ENCODE measurements around the gene EXOSC5.
A peak's percentile ranks its signal among the peaks of the same experiment; 100 is the strongest.

Gene EXOSC5

DNA sequence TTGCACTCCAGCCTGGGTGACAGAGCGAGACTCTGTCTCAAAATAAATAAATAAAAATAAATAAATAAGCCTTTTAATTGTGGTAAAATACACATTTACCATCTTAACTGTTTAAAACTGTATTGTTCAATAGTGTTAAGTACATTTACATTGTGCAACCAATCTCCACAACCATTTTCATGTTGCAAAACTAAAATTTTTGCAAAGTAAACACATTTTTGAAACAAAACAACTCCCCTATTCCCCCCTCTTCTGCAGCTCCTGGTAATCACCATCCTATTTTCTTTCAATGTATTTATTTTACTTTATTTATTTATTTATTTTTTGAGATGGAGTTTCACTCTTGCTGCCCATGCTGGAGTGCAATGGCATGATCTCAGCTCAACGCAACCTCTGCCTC, 27.4 kb downstream of the EXOSC5 start:
- Histone ChIP-seq H3K4me1 (ENCODE audit: insufficient read depth, low read length, poor library complexity, severe bottlenecking) (peaks cover 4% of the 10 kb centered on the region), H3F3A (ENCODE audit: low read depth) (no peaks in the 10 kb centered on the region), H3K36me3 (ENCODE audit: insufficient read depth, low read length) (no peaks in the 10 kb centered on the region), H3K9ac (ENCODE audit: low read depth, low read length, poor library complexity, severe bottlenecking) (no peak overlapping the region), H3K27me3 (ENCODE audit: insufficient read depth, low read length, poor library complexity, severe bottlenecking) (no peaks in the 10 kb centered on the region), H3K79me2 (ENCODE audit: insufficient read depth, low read length) (peaks cover 16% of the 10 kb centered on the region), H4K20me1 (ENCODE audit: insufficient read depth, low read length, poor library complexity, severe bottlenecking) (no peaks in the 10 kb centered on the region), H3K4me3 (ENCODE audit: low read length, poor library complexity, severe bottlenecking) (no peak overlapping the region), H3K9me2 (replicated peaks; ENCODE audit: low read depth, low read length) (no peaks in the 10 kb centered on the region), H2AFZ (ENCODE audit: low read length) (no peak overlapping the region), H3K4me2 (ENCODE audit: low read depth, low read length, poor library complexity, severe bottlenecking) (no peak overlapping the region), H3K9me3 (ENCODE audit: insufficient read depth, low read depth, low read length) (no peaks in the 10 kb centered on the region)
- no peak for TF ChIP-seq EZH2phosphoT487 (IDR thresholded peaks at IDR 0.05; ENCODE audit: borderline replicate concordance)
- TF ChIP-seq, protein P1, sequence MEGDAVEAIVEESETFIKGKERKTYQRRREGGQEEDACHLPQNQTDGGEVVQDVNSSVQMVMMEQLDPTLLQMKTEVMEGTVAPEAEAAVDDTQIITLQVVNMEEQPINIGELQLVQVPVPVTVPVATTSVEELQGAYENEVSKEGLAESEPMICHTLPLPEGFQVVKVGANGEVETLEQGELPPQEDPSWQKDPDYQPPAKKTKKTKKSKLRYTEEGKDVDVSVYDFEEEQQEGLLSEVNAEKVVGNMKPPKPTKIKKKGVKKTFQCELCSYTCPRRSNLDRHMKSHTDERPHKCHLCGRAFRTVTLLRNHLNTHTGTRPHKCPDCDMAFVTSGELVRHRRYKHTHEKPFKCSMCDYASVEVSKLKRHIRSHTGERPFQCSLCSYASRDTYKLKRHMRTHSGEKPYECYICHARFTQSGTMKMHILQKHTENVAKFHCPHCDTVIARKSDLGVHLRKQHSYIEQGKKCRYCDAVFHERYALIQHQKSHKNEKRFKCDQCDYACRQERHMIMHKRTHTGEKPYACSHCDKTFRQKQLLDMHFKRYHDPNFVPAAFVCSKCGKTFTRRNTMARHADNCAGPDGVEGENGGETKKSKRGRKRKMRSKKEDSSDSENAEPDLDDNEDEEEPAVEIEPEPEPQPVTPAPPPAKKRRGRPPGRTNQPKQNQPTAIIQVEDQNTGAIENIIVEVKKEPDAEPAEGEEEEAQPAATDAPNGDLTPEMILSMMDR (conservative IDR thresholded peaks at IDR 0.05; ENCODE audit: low read length): no peak

DNA sequence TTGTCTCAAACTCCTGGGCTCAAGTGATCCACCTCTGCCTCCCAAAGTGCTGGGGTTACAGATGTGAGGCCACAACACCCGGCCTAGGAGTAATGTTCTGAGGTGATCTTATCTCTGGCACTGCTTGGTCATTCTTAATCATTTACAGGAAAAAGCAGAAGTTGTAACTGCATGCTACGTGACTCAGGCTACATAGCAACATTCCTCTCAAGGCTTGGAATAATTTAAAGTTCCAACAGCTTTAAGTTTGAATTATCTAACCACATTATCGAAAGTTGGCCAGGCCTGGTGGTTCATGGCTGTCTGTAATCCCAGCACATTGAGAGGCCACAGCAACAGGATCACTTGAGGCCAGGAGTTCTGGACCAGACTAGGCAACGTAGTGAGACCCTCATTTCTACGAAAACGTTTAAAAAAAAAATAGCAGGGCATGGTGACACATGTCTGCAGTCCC, 29.3 kb downstream of the EXOSC5 start:
- H3K9me3 ChIP-seq (ENCODE audit: insufficient read depth, low read depth, low read length): no peaks in the 10 kb centered on the region
- H3K36me3 ChIP-seq (ENCODE audit: insufficient read depth, low read length): no peaks in the 10 kb centered on the region
- TF ChIP-seq EZH2phosphoT487 (IDR thresholded peaks at IDR 0.05; ENCODE audit: borderline replicate concordance): no peak
- TF ChIP-seq, protein P1 (conservative IDR thresholded peaks at IDR 0.05; ENCODE audit: low read length): no peak
- no peak overlapping the region for H2AFZ ChIP-seq (ENCODE audit: low read length)
- no peaks in the 10 kb centered on the region for H3K27me3 ChIP-seq (ENCODE audit: insufficient read depth, low read length, poor library complexity, severe bottlenecking)
- H4K20me1 ChIP-seq (ENCODE audit: insufficient read depth, low read length, poor library complexity, severe bottlenecking): no peaks in the 10 kb centered on the region
- H3K4me2 ChIP-seq (ENCODE audit: low read depth, low read length, poor library complexity, severe bottlenecking): no peak overlapping the region
- H3K4me1 ChIP-seq (ENCODE audit: insufficient read depth, low read length, poor library complexity, severe bottlenecking): peaks cover 15% of the 10 kb centered on the region
- H3K4me3 ChIP-seq (ENCODE audit: low read length, poor library complexity, severe bottlenecking): no peak overlapping the region
- H3F3A ChIP-seq (ENCODE audit: low read depth): no peaks in the 10 kb centered on the region
- no peak overlapping the region for H3K9ac ChIP-seq (ENCODE audit: low read depth, low read length, poor library complexity, severe bottlenecking)
- H3K79me2 ChIP-seq (ENCODE audit: insufficient read depth, low read length): peaks cover 21% of the 10 kb centered on the region
- no peaks in the 10 kb centered on the region for H3K9me2 ChIP-seq (replicated peaks; ENCODE audit: low read depth, low read length)

DNA sequence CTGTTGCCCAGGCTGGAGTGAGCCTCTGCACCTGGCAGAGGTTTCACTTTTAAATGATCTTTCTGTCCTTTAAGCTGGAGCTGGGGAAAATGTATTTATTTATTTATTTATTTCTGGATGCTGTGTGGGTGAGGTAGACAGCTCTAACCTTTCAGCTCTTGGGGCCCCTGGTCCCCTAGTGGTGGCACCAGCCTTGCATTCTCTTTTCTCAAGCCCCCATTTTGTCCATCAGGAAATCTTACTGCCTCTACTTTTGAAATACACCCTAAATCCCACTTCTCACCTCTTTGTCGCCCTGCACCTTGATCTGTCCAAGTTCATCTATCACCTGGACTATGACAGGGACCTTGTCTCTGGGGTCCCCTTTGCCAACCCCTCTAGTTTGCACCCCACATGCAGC, 31.1 kb downstream of the EXOSC5 start:
- H3K9me2 ChIP-seq (replicated peaks; ENCODE audit: low read depth, low read length): no peaks in the 10 kb centered on the region
- H3K9me3 ChIP-seq (ENCODE audit: insufficient read depth, low read depth, low read length): no peaks in the 10 kb centered on the region
- no peaks in the 10 kb centered on the region for H3K27me3 ChIP-seq (ENCODE audit: insufficient read depth, low read length, poor library complexity, severe bottlenecking)
- TF ChIP-seq, protein P1 (conservative IDR thresholded peaks at IDR 0.05; ENCODE audit: low read length): peak; percentile 49; the same call in 1 of the 2 replicates
- TF ChIP-seq EZH2phosphoT487 (IDR thresholded peaks at IDR 0.05; ENCODE audit: borderline replicate concordance): no peak
- no peak overlapping the region for H3K9ac ChIP-seq (ENCODE audit: low read depth, low read length, poor library complexity, severe bottlenecking)
- H2AFZ ChIP-seq (ENCODE audit: low read length): no peak overlapping the region
- H3K4me3 ChIP-seq (ENCODE audit: low read length, poor library complexity, severe bottlenecking): no peak overlapping the region
- H3K36me3 ChIP-seq (ENCODE audit: insufficient read depth, low read length): no peaks in the 10 kb centered on the region
- H3K4me2 ChIP-seq (ENCODE audit: low read depth, low read length, poor library complexity, severe bottlenecking): peak overlapping the region; percentile 4
- no peaks in the 10 kb centered on the region for H4K20me1 ChIP-seq (ENCODE audit: insufficient read depth, low read length, poor library complexity, severe bottlenecking)
- peaks cover 21% of the 10 kb centered on the region for H3K79me2 ChIP-seq (ENCODE audit: insufficient read depth, low read length)
- H3F3A ChIP-seq (ENCODE audit: low read depth): no peaks in the 10 kb centered on the region
- H3K4me1 ChIP-seq (ENCODE audit: insufficient read depth, low read length, poor library complexity, severe bottlenecking): peaks cover 18% of the 10 kb centered on the region
